Transverse colon (tissue), 3 donors: ENCODE data around the gene METTL8.

Experiments
- CTCF ChIP-seq, 5 experiments: fragments of 200-600 bp in 3 of 5; fragments of 450-650 bp in 2 of 5; sonication (generic) in 3 of 5; IDR thresholded peaks; 1 replicate in 2 of 5; 2 replicates in 3 of 5; pipeline ENCODE4 v1.5.1; 2016 to 2017; ENCODE audit warnings: antibody characterized with exemption in 5 of 5, inconsistent platforms in 3 of 5, mild to moderate bottlenecking in 2 of 5, moderate library complexity in 1 of 5
- POLR2A ChIP-seq: fragments of 450-650 bp; IDR thresholded peaks from one replicate; pipeline ENCODE4 v1.6.1; 2016; ENCODE audit warnings: antibody characterized with exemption, mild to moderate bottlenecking, moderate library complexity

GRCh38 chr2:171317492-171318125 lies 116.2 kb downstream of the METTL8 start:
- no peak for TF ChIP-seq CTCF (IDR thresholded peaks at IDR 0.05)
- TF ChIP-seq POLR2A, result no peak
